Cardiac muscle cell (in vitro differentiated cells and primary cell): ENCODE measurements around the gene GNPTAB. TPM values are rescaled to one million over a fixed set of nuclear protein-coding genes. Genes with fewer than 3 reads are reported as not detected.
A peak's percentile ranks its signal among the peaks of the same experiment; 100 is the strongest.

Experiments
- DNase-seq, 2 donors: peaks; one replicate each; pipeline versions ENCODE4 v3.0.0 to v3.0.0-alpha.2; 2010 to 2017; ENCODE audit warnings: low read depth in 1 of 2, low spot score in 1 of 2
- H3K27ac ChIP-seq: fragments of 200-600 bp; sonication (generic); 2 replicates; pipeline ENCODE4 v1.5.1; 2016
- H3K27me3 ChIP-seq: fragments of 200-600 bp; sonication (generic); 2 replicates; pipeline ENCODE4 v1.6.0; 2016; ENCODE audit warnings: control low read depth
- H3K36me3 ChIP-seq: fragments of 200-600 bp; sonication (generic); 2 replicates; pipeline ENCODE4 v1.5.1; 2016; ENCODE audit warnings: control low read depth
- H3K4me1 ChIP-seq: fragments of 200-600 bp; sonication (generic); 2 replicates; pipeline ENCODE4 v1.8.1; 2017; ENCODE audit warnings: low read depth, mild to moderate bottlenecking, mixed run types
- H3K4me3 ChIP-seq: fragments of 200-600 bp; sonication (generic); 2 replicates; pipeline ENCODE4 v1.5.1; 2016; ENCODE audit warnings: mild to moderate bottlenecking
- H3K9me3 ChIP-seq: fragments of 200-600 bp; sonication (generic); 2 replicates; pipeline ENCODE4 v1.5.1; 2017; ENCODE audit warnings: low read depth, mild to moderate bottlenecking, control low read depth
- polyA plus RNA-seq: library from polyadenylated mRNA; unstranded; fragments of >200 nt; fragmentation: Nextera tagmentation; extraction: Ambion mirVana; gene quantifications from 2 replicates; pipeline ENCODE4 v1.2.1, GENCODE V29; 2016
- total RNA-seq: library from RNA; depleted of rRNA; stranded (reverse); fragments of >200 nt; gene quantifications from 2 replicates; pipeline ENCODE4 v1.2.3, GENCODE V29; 2016
- TF ChIP-seq, protein P1 (sequence below): IDR thresholded peaks from 2 replicates; pipeline ENCODE4 v1.5.1; 2012; ENCODE audit warnings: low read depth, mild to moderate bottlenecking, low read length

GNPTAB gene
- total and polyA plus RNA-seq, 2 experiments from 2014 or later: 4.0 to 6.2 TPM

DNA sequence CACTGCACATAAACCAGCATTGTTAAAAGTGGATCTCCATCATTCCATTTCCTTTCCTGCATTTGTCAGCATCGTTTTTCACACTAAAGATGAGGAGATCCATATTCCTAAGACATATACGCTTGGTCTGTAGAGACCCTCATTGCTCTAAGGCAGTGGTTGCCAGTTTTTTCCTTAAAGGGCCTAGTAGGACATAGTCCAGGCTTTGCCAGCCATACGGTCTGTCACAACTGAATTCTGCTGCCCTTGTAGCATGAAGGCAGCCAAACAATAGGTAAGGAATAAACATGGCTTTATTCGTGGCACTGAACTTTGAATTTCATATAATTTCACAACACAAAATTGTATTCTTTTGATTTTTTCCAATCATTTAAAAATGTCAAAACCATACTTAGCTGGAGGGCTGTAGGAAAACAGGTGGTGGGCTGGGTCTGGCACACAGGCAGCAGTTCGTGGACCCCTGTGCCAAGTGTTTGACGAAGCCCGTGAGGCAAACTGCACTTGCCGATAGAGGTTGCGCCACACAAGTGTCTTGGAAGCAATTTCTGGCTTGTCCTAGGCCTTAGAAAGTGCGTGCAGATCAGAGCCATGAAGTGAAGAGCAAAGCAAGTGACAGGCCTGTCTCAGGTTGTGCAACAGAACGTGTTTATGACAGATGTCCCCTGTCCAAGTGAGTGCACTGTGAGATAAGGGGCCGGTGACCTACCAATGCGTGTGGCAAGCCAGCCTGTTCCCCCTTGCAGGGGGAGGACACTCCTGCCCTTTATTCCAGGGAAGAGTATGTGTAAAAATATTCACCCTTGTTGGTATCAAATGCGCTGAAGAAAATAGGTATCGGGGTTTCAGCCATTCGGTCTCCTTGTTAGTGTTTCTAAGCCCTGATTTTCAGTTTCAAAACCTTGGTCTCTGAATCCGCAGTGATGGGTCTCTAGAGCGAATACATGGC, 134.2 kb downstream of the GNPTAB start:
- H3K36me3 ChIP-seq: no peaks in the 10 kb centered on the region
- no peaks in the 10 kb centered on the region for H3K9me3 ChIP-seq
- H3K27ac ChIP-seq: peak overlapping the region; percentile 85
- TF ChIP-seq, protein P1, sequence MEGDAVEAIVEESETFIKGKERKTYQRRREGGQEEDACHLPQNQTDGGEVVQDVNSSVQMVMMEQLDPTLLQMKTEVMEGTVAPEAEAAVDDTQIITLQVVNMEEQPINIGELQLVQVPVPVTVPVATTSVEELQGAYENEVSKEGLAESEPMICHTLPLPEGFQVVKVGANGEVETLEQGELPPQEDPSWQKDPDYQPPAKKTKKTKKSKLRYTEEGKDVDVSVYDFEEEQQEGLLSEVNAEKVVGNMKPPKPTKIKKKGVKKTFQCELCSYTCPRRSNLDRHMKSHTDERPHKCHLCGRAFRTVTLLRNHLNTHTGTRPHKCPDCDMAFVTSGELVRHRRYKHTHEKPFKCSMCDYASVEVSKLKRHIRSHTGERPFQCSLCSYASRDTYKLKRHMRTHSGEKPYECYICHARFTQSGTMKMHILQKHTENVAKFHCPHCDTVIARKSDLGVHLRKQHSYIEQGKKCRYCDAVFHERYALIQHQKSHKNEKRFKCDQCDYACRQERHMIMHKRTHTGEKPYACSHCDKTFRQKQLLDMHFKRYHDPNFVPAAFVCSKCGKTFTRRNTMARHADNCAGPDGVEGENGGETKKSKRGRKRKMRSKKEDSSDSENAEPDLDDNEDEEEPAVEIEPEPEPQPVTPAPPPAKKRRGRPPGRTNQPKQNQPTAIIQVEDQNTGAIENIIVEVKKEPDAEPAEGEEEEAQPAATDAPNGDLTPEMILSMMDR: no peak
- H3K27me3 ChIP-seq: no peaks in the 10 kb centered on the region
- peak; percentile 12 to 22 for DNase-seq
- no peaks in the 10 kb centered on the region for H3K4me1 ChIP-seq
- H3K4me3 ChIP-seq: peak overlapping the region; percentile 98

DNA sequence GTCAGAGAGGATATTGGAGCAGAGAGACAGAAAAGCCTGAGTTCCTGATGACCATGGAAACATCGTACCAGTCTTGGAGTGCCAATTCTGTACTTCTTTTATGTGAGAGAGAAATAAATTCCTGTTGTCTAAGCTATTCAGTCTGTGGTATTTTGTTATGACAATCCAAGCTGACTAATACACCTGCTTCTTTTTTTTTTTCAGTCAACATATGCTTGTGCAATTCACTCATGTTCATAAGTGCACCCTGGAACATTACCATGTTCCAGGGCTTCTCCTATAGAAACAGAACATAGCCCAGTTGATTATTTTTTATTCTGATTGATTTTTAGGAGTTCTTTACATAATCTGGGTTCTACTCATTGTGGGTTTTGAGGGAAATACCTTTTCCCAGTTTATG, 135.1 kb downstream of the GNPTAB start:
- Histone ChIP-seq H3K4me3 (no peak overlapping the region), H3K36me3 (no peaks in the 10 kb centered on the region), H3K9me3 (no peaks in the 10 kb centered on the region), H3K27me3 (no peaks in the 10 kb centered on the region), H3K4me1 (no peaks in the 10 kb centered on the region), H3K27ac (no peak overlapping the region)
- DNase-seq: no peak
- TF ChIP-seq, protein P1: no peak

Other genes starting within 250 kb of the GNPTAB start
- not detected in 2 replicates for gene MYBPC1, start 236.0 kb downstream of the GNPTAB start, total RNA-seq
- gene MYBPC1, start 236.0 kb downstream of the GNPTAB start, polyA plus RNA-seq: not detected in 2 replicates
- gene CHPT1, start 133.3 kb downstream of the GNPTAB start, total RNA-seq: 13.7 and 35.6 TPM in 2 replicates
- 44.4 and 51.1 TPM in 2 replicates for gene CHPT1, start 133.3 kb downstream of the GNPTAB start, polyA plus RNA-seq
- not detected in 2 replicates for gene SYCP3, start 91.5 kb downstream of the GNPTAB start, total RNA-seq
- gene SYCP3, start 91.5 kb downstream of the GNPTAB start, polyA plus RNA-seq: 0.49 and 0.76 TPM in 2 replicates
- 0.04 and 0.06 TPM in 2 replicates for gene DRAM1, start 46.6 kb upstream of the GNPTAB start, total RNA-seq
- 0.16 and 0.56 TPM in 2 replicates for gene DRAM1, start 46.6 kb upstream of the GNPTAB start, polyA plus RNA-seq
- gene WASHC3, start 231.0 kb upstream of the GNPTAB start, total RNA-seq: 40.0 and 54.8 TPM in 2 replicates
- 81.3 and 89.2 TPM in 2 replicates for gene WASHC3, start 231.0 kb upstream of the GNPTAB start, polyA plus RNA-seq